HepG2 (cell line): Measurements from ENCODE around the gene WTAP. TPM values are rescaled to one million over a fixed set of nuclear protein-coding genes. Genes with fewer than 3 reads are reported as not detected.

Experiments
- ATAC-seq: fragments of 200-7000 bp; cut with Tn5 transposase; 3 replicates; pipeline ENCODE4 v1.9.1; 2020; ENCODE audit warnings: mild to moderate bottlenecking, moderate library complexity
- BruUV-seq: library from RNA; stranded (reverse); fragments of 400-500 nt; replicated peaks from 2 replicates; lab custom pipeline; 2021; lab: Mats Ljungman, UMichigan
- CTCF ChIA-PET: fragments of 300-600 bp; formaldehyde crosslinking; extraction: SDS; loops from one replicate; lab custom pipeline; 2021; ENCODE audit warnings: low total read pairs, inconsistent platforms, low intra/inter-chr PET ratio; lab: Yijun Ruan, JAX
- POLR2A ChIA-PET: fragments of 350-600 bp; sonication (Branson Sonifier 250); formaldehyde crosslinking; loops from one replicate; lab custom pipeline; 2020; ENCODE audit warnings: antibody characterized with exemption, inconsistent platforms; lab: Yijun Ruan, JAX
- DNase-seq: peaks from one replicate; pipeline ENCODE4 v3.0.0-alpha.2; 2015; ENCODE audit warnings: low spot score
- FAIRE-seq: peaks from 3 replicates; lab custom pipeline; 2011; peaks lifted over from hg19 to GRCh38; lab: Jason Lieb, UNC
- H2AFZ ChIP-seq: one replicate; pipeline ENCODE4 v1.6.1; 2011; ENCODE audit warnings: low read length, inconsistent platforms
- H3K27ac ChIP-seq: fragments of 300-600 bp; 3 replicates; pipeline ENCODE4 v1.8.0; 2011; ENCODE audit warnings: mixed run types, mild to moderate bottlenecking, mixed read lengths, low read length, inconsistent platforms; ENCODE audit not compliant: insufficient read depth; ENCODE audit errors: extremely low read length
- H3K27me3 ChIP-seq, 2 experiments: fragments of 200-600 bp in 1 of 2; 2 replicates in 1 of 2; 3 replicates in 1 of 2; pipeline versions ENCODE4 v1.6.0 to v1.8.0; 2011; ENCODE audit warnings: low read length in 2 of 2, mild to moderate bottlenecking in 2 of 2, moderate library complexity in 2 of 2, inconsistent platforms in 1 of 2; ENCODE audit not compliant: insufficient read depth in 2 of 2, control insufficient read depth in 1 of 2
- H3K36me3 ChIP-seq, 2 experiments: fragments of 200-600 bp in 1 of 2; replicated peaks in 1 of 2; 2 replicates in 1 of 2; 3 replicates in 1 of 2; pipeline versions ENCODE4 v1.5.1 to v1.8.0; 2011; ENCODE audit warnings: low read length in 2 of 2, inconsistent platforms in 1 of 2; ENCODE audit not compliant: insufficient read depth in 2 of 2, control insufficient read depth in 1 of 2
- H3K4me1 ChIP-seq: 2 replicates; pipeline ENCODE4 v1.5.1; 2012; ENCODE audit warnings: low read length, inconsistent platforms; ENCODE audit not compliant: insufficient read depth
- H3K4me2 ChIP-seq: 2 replicates; pipeline ENCODE4 v1.6.0; 2011; ENCODE audit warnings: low read depth, low read length, inconsistent platforms
- H3K4me3 ChIP-seq, 3 experiments: fragments of 200-600 bp in 1 of 3; sonication (generic), shearing (Covaris generic) in 1 of 3; replicated peaks in 1 of 3; 2 replicates each; pipeline ENCODE4 v1.5.1; 2011 to 2016; ENCODE audit warnings: low read length in 3 of 3, inconsistent platforms in 2 of 3, low read depth in 2 of 3, mild to moderate bottlenecking in 2 of 3, control low read depth in 1 of 3, mixed read lengths in 1 of 3; ENCODE audit not compliant: insufficient read depth in 1 of 3
- H3K79me2 ChIP-seq: one replicate; pipeline ENCODE4 v1.6.1; 2011; ENCODE audit warnings: low read length, inconsistent platforms; ENCODE audit not compliant: insufficient read depth
- H3K9ac ChIP-seq: 2 replicates; pipeline ENCODE4 v1.6.0; 2011; ENCODE audit warnings: mild to moderate bottlenecking, low read depth, low read length, inconsistent platforms; ENCODE audit not compliant: insufficient read depth
- H3K9me3 ChIP-seq: 2 replicates; pipeline ENCODE4 v1.5.1; 2012; ENCODE audit warnings: mild to moderate bottlenecking, low read length
- H4K20me1 ChIP-seq: 2 replicates; pipeline ENCODE4 v1.6.0; 2011; ENCODE audit warnings: inconsistent platforms, mild to moderate bottlenecking, low read length, moderate library complexity; ENCODE audit not compliant: insufficient read depth
- GLI4 ChIP-seq: sonication (generic); formaldehyde crosslinking; IDR thresholded peaks from 2 replicates; pipeline ENCODE4 v1.5.1; 2020; ENCODE audit warnings: missing genetic modification reagents, mild to moderate bottlenecking, moderate library complexity, borderline replicate concordance
- GTF2F1 ChIP-seq: fragments of 150-350 bp; IDR thresholded peaks from 2 replicates; pipeline ENCODE4 v1.6.1; 2014; ENCODE audit warnings: low read length
- NCOR1 ChIP-seq: fragments of 200-600 bp; sonication (generic); IDR thresholded peaks from 2 replicates; pipeline ENCODE4 v1.7.0; 2017; ENCODE audit warnings: antibody characterized with exemption, low read length, borderline replicate concordance
- POLR2A ChIP-seq, 2 experiments: IDR thresholded peaks; 2 replicates each; pipeline ENCODE4 v1.6.1; 2011; ENCODE audit warnings: low read depth in 2 of 2, low read length in 2 of 2, mild to moderate bottlenecking in 1 of 2, moderate library complexity in 1 of 2; ENCODE audit not compliant: insufficient read depth in 1 of 2
- POLR2G ChIP-seq: fragments of 200-400 bp; formaldehyde crosslinking; IDR thresholded peaks from 2 replicates; pipeline ENCODE4 v1.6.1; 2018; ENCODE audit warnings: mild to moderate bottlenecking, low read depth, low read length, moderate library complexity
- SALL2 ChIP-seq: sonication (generic); formaldehyde crosslinking; IDR thresholded peaks from 2 replicates; pipeline ENCODE4 v1.8.1; 2023; ENCODE audit warnings: mild to moderate bottlenecking, missing genetic modification reagents, inconsistent platforms
- SAP130 ChIP-seq: IDR thresholded peaks from 2 replicates; pipeline ENCODE4 v1.6.1; 2016; ENCODE audit warnings: low read depth
- SMARCE1 ChIP-seq: fragments of 450-650 bp; IDR thresholded peaks from 2 replicates; pipeline ENCODE4 v1.6.1; 2017; ENCODE audit warnings: borderline replicate concordance
- TGIF2 ChIP-seq: IDR thresholded peaks from 2 replicates; pipeline ENCODE4 v1.6.1; 2016; ENCODE audit warnings: control low read depth, missing compliant biosample characterization
- ZC3H4 ChIP-seq: sonication (generic); formaldehyde crosslinking; IDR thresholded peaks from 2 replicates; pipeline ENCODE4 v1.4.0; 2020; ENCODE audit warnings: missing genetic modification reagents, borderline replicate concordance
- ZNF136 ChIP-seq: sonication (generic); formaldehyde crosslinking; IDR thresholded peaks from 2 replicates; pipeline ENCODE4 v1.8.1; 2022; ENCODE audit warnings: low read depth, mild to moderate bottlenecking, moderate library complexity, missing genetic modification reagents
- ZNF430 ChIP-seq: sonication (generic); formaldehyde crosslinking; IDR thresholded peaks from 2 replicates; pipeline ENCODE4 v1.9.0; 2021; ENCODE audit warnings: mild to moderate bottlenecking, missing genetic modification reagents
- ZNF614 ChIP-seq: IDR thresholded peaks from 2 replicates; pipeline ENCODE4 v1.6.1; 2018; ENCODE audit warnings: missing biosample characterization, missing genetic modification reagents, inconsistent platforms, borderline replicate concordance
- ZNF703 ChIP-seq: sonication (generic); formaldehyde crosslinking; IDR thresholded peaks from 2 replicates; pipeline ENCODE4 v1.5.1; 2020; ENCODE audit warnings: missing genetic modification reagents, mild to moderate bottlenecking, moderate library complexity, borderline replicate concordance
- ZNF780A ChIP-seq: sonication (generic); formaldehyde crosslinking; IDR thresholded peaks from 2 replicates; pipeline ENCODE4 v1.8.0; 2022; ENCODE audit warnings: mild to moderate bottlenecking, missing genetic modification reagents, moderate library complexity
- ZNF83 ChIP-seq: sonication (generic); formaldehyde crosslinking; IDR thresholded peaks from 2 replicates; pipeline ENCODE4 v1.4.0; 2020; ENCODE audit warnings: missing genetic modification reagents, mild to moderate bottlenecking, borderline replicate concordance
- WGBS: methylation state at CpG from one replicate; pipeline ENCODE4 v1.1.6; 2017; ENCODE audit warnings: low lambda C conversion rate; 5-methylcytosine and 5-hydroxymethylcytosine counted together
- in situ Hi-C: cut with HindIII; loops from 2 replicates; pipeline ENCODE4 v1.10.0; 2017; ENCODE audit warnings: low pct_unique_long_range_greater_than_20kb; ENCODE audit not compliant: extremely low pct_ligation_motif_present
- intact Hi-C: fragments of 100-400 bp; cut with micrococcal nuclease; formaldehyde crosslinking; loops from one replicate; pipeline ENCODE4 v1.10.0; 2022; ENCODE audit not compliant: unreplicated experiment
- polyA plus RNA-seq, 8 experiments: library from polyadenylated mRNA; depleted of rRNA in 3 of 8; stranded (reverse) in 7 of 8; unstranded in 1 of 8; fragments of >200 nt; fragmentation: Illumina TruSeq in 4 of 8; extraction: Trizol in 4 of 8; gene quantifications; 2 replicates each; pipeline versions ENCODE4 v1.2.1 to v1.2.3, GENCODE V29; 2011 to 2016; ENCODE audit warnings: low read depth in 4 of 8, missing spikeins in 1 of 8, mixed read lengths in 1 of 8; ENCODE audit not compliant: insufficient read depth in 1 of 8
- total RNA-seq, 5 experiments: library from RNA; depleted of rRNA; stranded (reverse); fragments of >200 nt; fragmentation: Illumina TruSeq; extraction: Trizol; gene quantifications; 2 replicates each; pipeline ENCODE4 v1.2.3, GENCODE V29; 2016; ENCODE audit warnings: low read depth in 1 of 5
- TF ChIP-seq, protein P1 (sequence below): sonication (generic); formaldehyde crosslinking; IDR thresholded peaks from 2 replicates; pipeline ENCODE4 v1.9.0; 2021; ENCODE audit warnings: missing genetic modification reagents, borderline replicate concordance
- TF ChIP-seq, protein P2 (sequence below): sonication (generic); formaldehyde crosslinking; IDR thresholded peaks from 2 replicates; pipeline ENCODE4 v1.8.0; 2022; ENCODE audit warnings: mild to moderate bottlenecking, missing genetic modification reagents; ENCODE audit not compliant: insufficient replicate concordance

WTAP gene
- total and polyA plus RNA-seq, 2 of the 13 experiments (the other 11 are each of a cell fraction or from before 2014, with no cell fraction given), result 31.6 to 167 TPM

DNA sequence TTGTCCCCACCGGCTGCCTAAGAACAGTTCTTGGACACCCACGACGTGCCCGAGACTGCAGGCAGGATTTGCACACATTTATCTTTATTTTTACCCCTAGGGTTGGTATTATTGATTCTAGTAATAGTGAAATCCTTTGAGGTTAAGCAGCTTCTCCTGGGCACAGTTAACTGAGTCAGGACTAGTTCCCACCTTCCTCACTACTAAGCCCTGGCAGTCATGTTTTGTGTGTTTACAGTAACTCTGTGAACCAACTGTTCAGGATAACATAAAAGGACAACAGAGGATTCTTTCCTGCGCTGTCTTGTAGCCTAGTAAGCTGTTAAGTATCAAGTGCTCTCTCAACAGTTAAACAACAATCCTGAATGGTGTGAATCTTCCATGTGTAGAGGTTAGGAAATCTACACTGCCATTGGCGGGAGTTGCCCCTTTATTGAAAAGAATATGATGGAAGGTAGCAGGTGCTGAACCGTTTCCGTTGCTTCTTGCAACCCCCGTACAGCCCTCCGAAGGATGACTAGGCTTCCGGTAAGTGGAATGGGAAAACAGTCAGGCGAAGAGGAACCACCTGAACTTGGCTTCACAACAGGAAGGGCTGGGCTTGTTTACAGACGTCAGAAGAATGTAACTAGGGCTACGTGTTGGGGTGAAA is 33.3 kb upstream of the WTAP start:
- Histone ChIP-seq H2AFZ (no peak overlapping the region), H3K79me2 (peaks cover 40% of the 10 kb centered on the region), H3K36me3 (peaks cover 1 to 5% of the 10 kb centered on the region in 2 experiments; a peak in 4 of 5 replicates), H3K27me3 (no peaks in the 10 kb centered on the region; a peak in 1 of 5 replicates), H3K27ac (peak overlapping the region; percentile 94), H3K4me1 (peaks cover 52% of the 10 kb centered on the region), H3K4me2 (peak overlapping the region; percentile 98), H4K20me1 (peaks cover 10% of the 10 kb centered on the region), H3K9ac (peak overlapping the region; percentile 92), H3K9me3 (no peaks in the 10 kb centered on the region), H3K4me3 (peak overlapping the region; percentile 64 to 97 (median 90))
- CTCF ChIA-PET, result no interaction called here
- FAIRE-seq, result no peak
- 2% methylated on average over 14 of the region's 14 CpGs for WGBS
- TSS peak; percentile 87 for BruUV-seq
- in situ Hi-C loops, result loop anchor here (5.0 to 10.0 kb wide), 4 partner anchors 33 to 281 kb away; partner anchors contain the start of genes ACAT2, MRPL18 and WTAP
- DNase-seq, result peak; percentile 73
- POLR2A ChIA-PET, result interaction anchor here (0.8 to 5.9 kb wide), 16 partner anchors 8 to 286 kb away, joined by 3 to 144 read pairs (median 7); partner anchors contain the start of genes ACAT2, MRPL18, TCP1 and WTAP
- intact Hi-C loops, result loop anchor here (1.0 to 2.0 kb wide), 3 partner anchors 33 to 159 kb away; partner anchors contain the start of gene WTAP
- ATAC-seq, result peak; percentile 14
- peak; percentile 65; the same call in 1 of the 2 replicates for TF ChIP-seq ZC3H4 (CRISPR knock-in tag)
- TF ChIP-seq SMARCE1, result no peak
- TF ChIP-seq, protein P1, sequence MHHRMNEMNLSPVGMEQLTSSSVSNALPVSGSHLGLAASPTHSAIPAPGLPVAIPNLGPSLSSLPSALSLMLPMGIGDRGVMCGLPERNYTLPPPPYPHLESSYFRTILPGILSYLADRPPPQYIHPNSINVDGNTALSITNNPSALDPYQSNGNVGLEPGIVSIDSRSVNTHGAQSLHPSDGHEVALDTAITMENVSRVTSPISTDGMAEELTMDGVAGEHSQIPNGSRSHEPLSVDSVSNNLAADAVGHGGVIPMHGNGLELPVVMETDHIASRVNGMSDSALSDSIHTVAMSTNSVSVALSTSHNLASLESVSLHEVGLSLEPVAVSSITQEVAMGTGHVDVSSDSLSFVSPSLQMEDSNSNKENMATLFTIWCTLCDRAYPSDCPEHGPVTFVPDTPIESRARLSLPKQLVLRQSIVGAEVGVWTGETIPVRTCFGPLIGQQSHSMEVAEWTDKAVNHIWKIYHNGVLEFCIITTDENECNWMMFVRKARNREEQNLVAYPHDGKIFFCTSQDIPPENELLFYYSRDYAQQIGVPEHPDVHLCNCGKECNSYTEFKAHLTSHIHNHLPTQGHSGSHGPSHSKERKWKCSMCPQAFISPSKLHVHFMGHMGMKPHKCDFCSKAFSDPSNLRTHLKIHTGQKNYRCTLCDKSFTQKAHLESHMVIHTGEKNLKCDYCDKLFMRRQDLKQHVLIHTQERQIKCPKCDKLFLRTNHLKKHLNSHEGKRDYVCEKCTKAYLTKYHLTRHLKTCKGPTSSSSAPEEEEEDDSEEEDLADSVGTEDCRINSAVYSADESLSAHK (CRISPR knock-in tag), result no peak
- no peak for TF ChIP-seq ZNF430 (CRISPR knock-in tag)
- TF ChIP-seq ZNF703 (CRISPR knock-in tag), result peak; percentile 84; the same call in 1 of the 2 replicates
- TF ChIP-seq SAP130 (CRISPR knock-in tag), result peak; percentile 91
- no peak for TF ChIP-seq TGIF2
- TF ChIP-seq, protein P2, sequence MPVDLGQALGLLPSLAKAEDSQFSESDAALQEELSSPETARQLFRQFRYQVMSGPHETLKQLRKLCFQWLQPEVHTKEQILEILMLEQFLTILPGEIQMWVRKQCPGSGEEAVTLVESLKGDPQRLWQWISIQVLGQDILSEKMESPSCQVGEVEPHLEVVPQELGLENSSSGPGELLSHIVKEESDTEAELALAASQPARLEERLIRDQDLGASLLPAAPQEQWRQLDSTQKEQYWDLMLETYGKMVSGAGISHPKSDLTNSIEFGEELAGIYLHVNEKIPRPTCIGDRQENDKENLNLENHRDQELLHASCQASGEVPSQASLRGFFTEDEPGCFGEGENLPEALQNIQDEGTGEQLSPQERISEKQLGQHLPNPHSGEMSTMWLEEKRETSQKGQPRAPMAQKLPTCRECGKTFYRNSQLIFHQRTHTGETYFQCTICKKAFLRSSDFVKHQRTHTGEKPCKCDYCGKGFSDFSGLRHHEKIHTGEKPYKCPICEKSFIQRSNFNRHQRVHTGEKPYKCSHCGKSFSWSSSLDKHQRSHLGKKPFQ (CRISPR knock-in tag), result peak; percentile 73
- TF ChIP-seq ZNF136 (CRISPR knock-in tag), result no peak; the same call in 1 of the 2 replicates
- no peak for TF ChIP-seq ZNF780A (CRISPR knock-in tag)
- no peak for TF ChIP-seq ZNF83 (CRISPR knock-in tag)
- TF ChIP-seq GTF2F1, result 0 out of 2 replicates have a peak, but pooled peaks have one; percentile 40
- peak in 1 of 2 experiments; percentile 60; a peak in 2 of 4 replicates for TF ChIP-seq POLR2A (IDR thresholded peaks at IDR 0.05; ENCODE audit: insufficient read depth in 1 of 2, low read depth in 2 of 2, low read length in 2 of 2)
- 0 out of 2 replicates have a peak, but pooled peaks have one; percentile 24 for TF ChIP-seq ZNF614 (CRISPR knock-in tag)
- TF ChIP-seq GLI4 (CRISPR knock-in tag), result 0 out of 2 replicates have a peak, but pooled peaks have one; percentile 4
- 0 out of 2 replicates have a peak, but pooled peaks have one; percentile 64 for TF ChIP-seq SALL2 (CRISPR knock-in tag)
- no peak; the same call in 1 of the 2 replicates for TF ChIP-seq POLR2G
- TF ChIP-seq NCOR1, result peak; percentile 83; the same call in 1 of the 2 replicates
